Sciatic nerve (tissue), 2 donors: Measurements from ENCODE around the gene ATG9A. TPM values are rescaled to one million over a fixed set of nuclear protein-coding genes. Genes with fewer than 3 reads are reported as not detected.

Experiments
- ATAC-seq: fragments of 200-7000 bp; cut with Tn5 transposase; one replicate; pipeline ENCODE4 v1.9.1; 2020; ENCODE audit warnings: mild to moderate bottlenecking, moderate library complexity
- DNase-seq: peaks from one replicate; pipeline ENCODE4 v3.0.0-alpha.2; 2020; ENCODE audit warnings: low spot score
- intact Hi-C: fragments of 100-400 bp; cut with DNase I; formaldehyde crosslinking; loops from one replicate; pipeline ENCODE4 v1.14.2; 2022
- total RNA-seq: library from RNA; stranded (reverse); fragmentation: NEBNext Ultra II Directional; extraction: Animal tissue kit (Norgen Biotek cat#: 25700); gene quantifications from one replicate; pipeline ENCODE4 v1.2.1, GENCODE V29; 2021
- donor health status: DM: no; HTN: no; CAD: no.
- donor health status: DM: no; HTN: no; CAD: no.

Gene ATG9A
- total RNA-seq, 1 donor from 2014 or later = 39.9 TPM

- intact Hi-C loops = no loop called here
- ATAC-seq (no peak), DNase-seq (no peak)
These were observed 45.3 kb downstream of the ATG9A start for GRCh38 chr2:219184121-219184520.

GRCh38 chr2:219183151-219183772 lies 46.2 kb downstream of the ATG9A start:
- ATAC-seq (no peak), DNase-seq (no peak)
- intact Hi-C loops = no loop called here

GRCh38 chr2:219182331-219183150 lies 46.9 kb downstream of the ATG9A start:
- DNase-seq (no peak), ATAC-seq (no peak)
- intact Hi-C loops = no loop called here

GRCh38 chr2:219181531-219181930 lies 47.9 kb downstream of the ATG9A start:
- DNase-seq (no peak), ATAC-seq (no peak)
- intact Hi-C loops = no loop called here

- DNase-seq (no peak), ATAC-seq (no peak)
- intact Hi-C loops = no loop called here
These were observed 48.5 kb downstream of the ATG9A start for GRCh38 chr2:219180961-219181360.

GRCh38 chr2:219179601-219180465 lies 49.6 kb downstream of the ATG9A start:
- intact Hi-C loops = loop anchor here (5.0 kb wide), 1 partner anchor 37 kb away; the partner anchor contains the start of gene ABCB6
- DNase-seq (no peak), ATAC-seq (no peak)

- no peak for ATAC-seq
- intact Hi-C loops = loop anchor here (5.0 kb wide), 1 partner anchor 39 kb away; the partner anchor contains the start of gene ABCB6
- peak; percentile 80 for DNase-seq
These were observed 50.9 kb downstream of the ATG9A start for GRCh38 chr2:219178377-219179175.

- DNase-seq = peak; percentile 91
- peak; percentile 95 for ATAC-seq
- intact Hi-C loops = loop anchor here (5.0 kb wide), 1 partner anchor 40 kb away; the partner anchor contains the start of gene ABCB6
These were observed 51.7 kb downstream of the ATG9A start, which contains the start of gene RETREG2 for GRCh38 chr2:219177552-219178376. RETREG2 (plus strand) TSS chr2:219178275; CDS start chr2:219178353, 78 bp downstream.

GRCh38 chr2:219176818-219177551 lies 52.5 kb downstream of the ATG9A start, which contains the start of gene CNPPD1:
CNPPD1 (minus strand) TSS chr2:219176925; CDS start chr2:219176828, 97 bp downstream.
- intact Hi-C loops = loop anchor here (5.0 kb wide), 1 partner anchor 40 kb away; the partner anchor contains the start of gene ABCB6
- DNase-seq (peak; percentile 94), ATAC-seq (peak; percentile 90)

GRCh38 chr2:219175928-219176817 lies 53.3 kb downstream of the ATG9A start:
- intact Hi-C loops = loop anchor here (5.0 kb wide), 1 partner anchor 41 kb away; the partner anchor contains the start of gene ABCB6
- peak; percentile 77 for DNase-seq
- ATAC-seq = peak; percentile 23

GRCh38 chr2:219175486-219175885 lies 54.0 kb downstream of the ATG9A start:
- DNase-seq = no peak
- intact Hi-C loops = loop anchor here (5.0 kb wide), 1 partner anchor 42 kb away; the partner anchor contains the start of gene ABCB6
- no peak for ATAC-seq

- DNase-seq = no peak
- intact Hi-C loops = loop anchor here (5.0 kb wide), 1 partner anchor 42 kb away; the partner anchor contains the start of gene ABCB6
- no peak for ATAC-seq
These were observed 54.6 kb downstream of the ATG9A start for GRCh38 chr2:219174801-219175200.

GRCh38 chr2:219174146-219174545 lies 55.3 kb downstream of the ATG9A start:
- intact Hi-C loops = no loop called here
- DNase-seq (no peak), ATAC-seq (no peak)

- intact Hi-C loops = no loop called here
These were observed 56.3 kb downstream of the ATG9A start for GRCh38 chr2:219173176-219173575.

More at GRCh38 chr2:219173176-219173575, 56.3 kb downstream of the ATG9A start:
- DNase-seq (no peak), ATAC-seq (no peak)
